IMR-90 (cell line): ENCODE data around the gene MPL. TPM values are rescaled to one million over a fixed set of nuclear protein-coding genes. Genes with fewer than 3 reads are reported as not detected.

Source experiments
- ATAC-seq: fragments of 200-7000 bp; cut with Tn5 transposase; 2 replicates; pipeline ENCODE4 v1.9.1; 2020; ENCODE audit warnings: low read depth, mild to moderate bottlenecking, moderate library complexity
- BruUV-seq: library from RNA; stranded (reverse); fragments of 400-500 nt; replicated peaks from 2 replicates; lab custom pipeline; 2021; lab: Mats Ljungman, UMichigan
- CTCF ChIA-PET: fragments of 300-600 bp; formaldehyde crosslinking; extraction: SDS; loops from one replicate; lab custom pipeline; 2021; ENCODE audit warnings: antibody characterized with exemption; lab: Yijun Ruan, JAX
- POLR2A ChIA-PET: fragments of 300-600 bp; sonication (Branson Sonifier 250); formaldehyde crosslinking; loops from one replicate; lab custom pipeline; 2022; ENCODE audit warnings: antibody characterized with exemption; ENCODE audit not compliant: unreplicated experiment; lab: Charles Lee
- DNase-seq: peaks from one replicate; pipeline ENCODE4 v3.0.0; 2013
- H2AFZ ChIP-seq: replicated peaks from 2 replicates; pipeline ENCODE3; 2013; ENCODE audit warnings: low read length, mild to moderate bottlenecking; ENCODE audit not compliant: poor library complexity
- H2AK5ac ChIP-seq: 2 replicates; pipeline ENCODE4 v1.6.1; 2013; ENCODE audit warnings: low read depth, low read length, inconsistent platforms
- H2AK9ac ChIP-seq: replicated peaks from 2 replicates; pipeline ENCODE3; 2013; ENCODE audit warnings: mild to moderate bottlenecking, low read depth, low read length, moderate library complexity; ENCODE audit not compliant: poor library complexity
- H2BK120ac ChIP-seq: 2 replicates; pipeline ENCODE4 v1.6.1; 2013; ENCODE audit warnings: low read depth, low read length, inconsistent platforms
- H2BK15ac ChIP-seq: 3 replicates; pipeline ENCODE4 v1.6.1; 2013; ENCODE audit warnings: low read depth, low read length, inconsistent platforms
- H2BK20ac ChIP-seq: 2 replicates; pipeline ENCODE4 v1.6.1; 2013; ENCODE audit warnings: low read depth, mild to moderate bottlenecking, inconsistent platforms, low read length, moderate library complexity
- H2BK5ac ChIP-seq: 2 replicates; pipeline ENCODE4 v1.6.1; 2013; ENCODE audit warnings: mild to moderate bottlenecking, low read depth, low read length, inconsistent platforms; ENCODE audit not compliant: poor library complexity, severe bottlenecking
- H3K14ac ChIP-seq: replicated peaks from 2 replicates; pipeline ENCODE4 v1.6.1; 2013; ENCODE audit warnings: low read depth, low read length, inconsistent platforms
- H3K18ac ChIP-seq: 2 replicates; pipeline ENCODE4 v1.6.1; 2013; ENCODE audit warnings: low read depth, low read length, control low read depth
- H3K23ac ChIP-seq: 2 replicates; pipeline ENCODE4 v1.6.1; 2013; ENCODE audit warnings: low read depth, low read length, inconsistent platforms
- H3K27ac ChIP-seq: 2 replicates; pipeline ENCODE4 v1.5.1; 2013; ENCODE audit warnings: mild to moderate bottlenecking, control low read depth, low read length; ENCODE audit not compliant: insufficient read depth
- H3K27me3 ChIP-seq: 2 replicates; pipeline ENCODE4 v1.6.1; 2013; ENCODE audit warnings: low read length; ENCODE audit not compliant: control insufficient read depth, insufficient read depth
- H3K36me3 ChIP-seq: 2 replicates; pipeline ENCODE4 v1.6.1; 2013; ENCODE audit warnings: low read length, mixed read lengths; ENCODE audit not compliant: control insufficient read depth, insufficient read depth
- H3K4ac ChIP-seq: 2 replicates; pipeline ENCODE4 v1.6.1; 2013; ENCODE audit warnings: low read depth, low read length, inconsistent platforms
- H3K4me1 ChIP-seq: 2 replicates; pipeline ENCODE4 v1.6.1; 2013; ENCODE audit warnings: low read length, mixed read lengths; ENCODE audit not compliant: control insufficient read depth, insufficient read depth
- H3K4me2 ChIP-seq: 2 replicates; pipeline ENCODE4 v1.6.1; 2013; ENCODE audit warnings: low read depth, mild to moderate bottlenecking, control low read depth, low read length, moderate library complexity
- H3K4me3 ChIP-seq: 2 replicates; pipeline ENCODE4 v1.5.1; 2013; ENCODE audit warnings: low read depth, mild to moderate bottlenecking, control low read depth, low read length, moderate library complexity; ENCODE audit not compliant: insufficient read depth
- H3K56ac ChIP-seq: 2 replicates; pipeline ENCODE4 v1.6.1; 2013; ENCODE audit warnings: low read length, inconsistent platforms; ENCODE audit not compliant: insufficient read depth; ENCODE audit errors: extremely low read depth
- H3K79me1 ChIP-seq, 2 experiments: 2 replicates each; pipeline ENCODE4 v1.6.1; 2013; ENCODE audit warnings: low read length in 2 of 2, inconsistent platforms in 1 of 2, low read depth in 1 of 2
- H3K9ac ChIP-seq: 2 replicates; pipeline ENCODE4 v1.6.1; 2013; ENCODE audit warnings: low read depth, low read length, control low read depth
- H3K9me1 ChIP-seq: 2 replicates; pipeline ENCODE4 v1.6.1; 2013; ENCODE audit warnings: low read length, inconsistent platforms; ENCODE audit not compliant: insufficient read depth
- H3K9me3 ChIP-seq: 2 replicates; pipeline ENCODE4 v1.6.1; 2013; ENCODE audit warnings: low read length; ENCODE audit not compliant: control insufficient read depth, insufficient read depth
- H4K20me1 ChIP-seq: 2 replicates; pipeline ENCODE4 v1.6.1; 2013; ENCODE audit warnings: low read length, inconsistent platforms; ENCODE audit not compliant: insufficient read depth
- H4K5ac ChIP-seq: 2 replicates; pipeline ENCODE4 v1.6.1; 2013; ENCODE audit warnings: mild to moderate bottlenecking, low read depth, low read length, control low read depth
- H4K8ac ChIP-seq, 2 experiments: 2 replicates each; pipeline ENCODE4 v1.6.1; 2013; ENCODE audit warnings: low read depth in 2 of 2, low read length in 2 of 2, control low read depth in 1 of 2, inconsistent platforms in 1 of 2
- H4K91ac ChIP-seq: 2 replicates; pipeline ENCODE4 v1.6.1; 2013; ENCODE audit warnings: low read depth, low read length, inconsistent platforms; ENCODE audit not compliant: insufficient read depth
- MAZ ChIP-seq: IDR thresholded peaks from 2 replicates; pipeline ENCODE4 v1.6.1; 2012; ENCODE audit warnings: low read depth, mild to moderate bottlenecking, low read length, improper control_type of control experiment, moderate library complexity, borderline replicate concordance
- NFE2L2 ChIP-seq: fragments of 150-350 bp; IDR thresholded peaks from 2 replicates; pipeline ENCODE4 v1.6.1; 2016; ENCODE audit warnings: low read depth, mild to moderate bottlenecking, low read length
- WGBS, 2 experiments: methylation state at CpG; one replicate each; pipeline versions ENCODE4 v1.1.5 to v1.1.7; 2013; ENCODE audit warnings: missing lambda C conversion rate in 2 of 2; ENCODE audit not compliant: insufficient read length in 1 of 2; ENCODE audit errors: extremely low coverage in 2 of 2; 5-methylcytosine and 5-hydroxymethylcytosine counted together
- dilution Hi-C: fragments of 300-500 bp; cut with HindIII; formaldehyde crosslinking; loops from one replicate; pipeline ENCODE4 v1.14.3; 2018; ENCODE audit warnings: low sequenced_read_pairs; ENCODE audit not compliant: unreplicated experiment
- in situ Hi-C: fragments of 300-500 bp; cut with MboI; formaldehyde crosslinking; loops from 3 replicates; pipeline ENCODE4 v1.14.3; 2019; ENCODE audit warnings: low sequenced_read_pairs, inconsistent platforms, mixed read lengths
- intact Hi-C: fragments of 100-400 bp; cut with micrococcal nuclease; formaldehyde crosslinking; loops from 2 replicates; pipeline ENCODE4 v1.10.0; 2022
- polyA plus RNA-seq, 3 experiments: library from polyadenylated mRNA; depleted of rRNA; stranded (reverse); fragments of >200 nt; gene quantifications; 2 replicates each; pipeline ENCODE4 v1.2.3, GENCODE V29; 2012; ENCODE audit warnings: low replicate concordance in 1 of 3
- total RNA-seq: library from RNA; depleted of rRNA; stranded (reverse); fragments of >200 nt; gene quantifications from 2 replicates; pipeline ENCODE4 v1.2.3, GENCODE V29; 2012

MPL gene
- total and polyA plus RNA-seq, 2 of the 4 experiments (the other 2 are of a cell fraction) = 0.12 TPM; not detected in 1

- Histone ChIP-seq H3K4me3 (no peak overlapping the region), H3K4ac (peak overlapping the region; percentile 40; the same call in 1 of the 2 replicates), H4K91ac (no peak overlapping the region), H4K5ac (no peak overlapping the region), H3K4me2 (peak overlapping the region; percentile 33; the same call in 1 of the 2 replicates), H3K18ac (no peak overlapping the region; the same call in 1 of the 2 replicates), H3K9ac (no peak overlapping the region), H2BK120ac (peak overlapping the region; percentile 33), H3K79me1 (peaks cover 3 to 29% of the 10 kb centered on the region in 2 experiments; a peak in 3 of 4 replicates), H3K56ac (no peak overlapping the region), H2BK20ac (peak overlapping the region; percentile 69; the same call in 1 of the 2 replicates), H3K9me1 (peaks cover 9% of the 10 kb centered on the region; the same call in 1 of the 2 replicates), H3K36me3 (peaks cover 17% of the 10 kb centered on the region), H3K9me3 (no peaks in the 10 kb centered on the region), H4K20me1 (peaks cover 10% of the 10 kb centered on the region; the same call in 1 of the 2 replicates), H2AK5ac (no peak overlapping the region; the same call in 1 of the 2 replicates), H2AK9ac (no peak overlapping the region), H2BK5ac (peak overlapping the region; percentile 65), H2BK15ac (0 out of 3 replicates have a peak overlapping the region, but pooled peaks have one; percentile 41), H2AFZ (no peak overlapping the region), H4K8ac (peak overlapping the region in 1 of 2 experiments; percentile 16; a peak in 1 of 4 replicates), H3K27ac (no peak overlapping the region), H3K27me3 (no peaks in the 10 kb centered on the region), H3K14ac (no peak overlapping the region), H3K4me1 (peaks cover 9% of the 10 kb centered on the region; the same call in 1 of the 2 replicates), H3K23ac (no peak overlapping the region)
- in situ Hi-C loops = loop anchor here (10.0 kb wide), 1 partner anchor 122 kb away; no protein-coding TSS in a partner anchor
- WGBS, 2 experiments = no CpG with 5 or more reads among the region's 4 CpGs
- POLR2A ChIA-PET = interaction anchor here (1.0 kb wide), 1 partner anchor 11 kb away, joined by 4 read pairs; no protein-coding TSS in a partner anchor
- dilution Hi-C loops = no loop called here
- no peak for ATAC-seq
- TF ChIP-seq NFE2L2 (no peak), MAZ (no peak)
- no TSS peak for BruUV-seq
- DNase-seq = peak; percentile 70
- intact Hi-C loops = no loop called here
- CTCF ChIA-PET = interaction anchor here (0.7 kb wide), 1 partner anchor 9 kb away, joined by 3 read pairs; no protein-coding TSS in a partner anchor
Observed at GRCh38 chr1:43357251-43357650, 19.6 kb downstream of the MPL start.
